Fibroblast of villous mesenchyme (primary cell): Measurements from ENCODE around the gene ANKRD13C. TPM values are rescaled to one million over a fixed set of nuclear protein-coding genes. Genes with fewer than 3 reads are reported as not detected.

Source experiments
- DNase-seq: peaks from one replicate; pipeline ENCODE4 v3.0.0-alpha.2; 2010; ENCODE audit warnings: low read depth
- H3K4me3 ChIP-seq: 2 replicates; pipeline ENCODE4 v1.5.1; 2011; ENCODE audit warnings: low read depth, mild to moderate bottlenecking, low read length
- total RNA-seq: library from RNA; depleted of rRNA; stranded (reverse); fragments of >200 nt; gene quantifications from 2 replicates; pipeline ENCODE4 v1.2.3, GENCODE V29; 2012
- TF ChIP-seq, protein P1 (sequence below): IDR thresholded peaks from 2 replicates; pipeline ENCODE4 v1.5.1; 2012; ENCODE audit warnings: low read depth, mild to moderate bottlenecking, low read length; ENCODE audit not compliant: insufficient read depth

ANKRD13C gene
- total RNA-seq, 1 donor: 50.1 TPM

DNA sequence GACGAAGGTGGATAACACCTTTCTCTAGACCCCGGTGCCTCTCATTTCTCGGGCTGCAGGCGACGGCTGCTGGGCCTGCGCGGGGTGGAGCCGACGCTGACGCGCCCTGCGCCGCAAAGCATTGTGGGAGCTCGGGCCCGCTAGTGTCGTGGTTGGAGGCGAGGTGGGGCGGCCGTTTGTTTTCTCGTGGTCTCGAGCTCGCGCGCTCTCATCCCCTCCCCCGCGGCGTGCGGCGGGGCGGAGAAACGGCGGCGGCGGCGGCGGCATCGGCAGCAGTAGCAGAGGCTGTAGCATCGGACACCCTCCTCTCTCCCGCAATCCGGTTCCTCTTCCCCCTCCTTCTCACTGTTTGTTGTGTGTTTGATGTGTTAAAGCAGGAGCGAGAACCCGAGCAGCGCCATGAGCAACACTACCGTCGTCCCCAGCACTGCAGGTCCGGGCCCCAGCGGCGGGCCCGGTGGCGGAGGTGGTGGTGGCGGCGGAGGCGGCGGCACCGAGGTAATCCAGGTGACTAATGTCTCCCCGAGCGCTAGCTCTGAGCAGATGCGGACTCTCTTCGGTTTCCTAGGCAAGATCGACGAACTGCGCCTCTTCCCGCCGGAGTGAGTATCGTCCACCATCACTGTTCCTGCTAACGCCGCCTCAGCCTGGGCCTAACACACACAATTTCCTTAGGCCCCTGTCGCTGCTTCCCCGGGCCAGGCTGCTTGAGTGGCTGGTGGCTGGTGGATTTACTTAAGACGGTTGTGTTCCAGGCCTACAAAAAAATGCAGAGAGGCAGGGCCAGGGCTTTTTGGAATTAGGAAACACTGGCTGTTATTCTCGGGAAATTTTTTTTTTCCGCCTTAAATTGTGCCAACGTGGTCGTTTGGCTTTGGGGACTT, 133.0 kb downstream of the ANKRD13C start, which contains the start of gene SRSF11:
Gene SRSF11 (plus strand): TSS at position 143 of the 884 bp plus-strand sequence. CDS start 257 bp downstream, at position 400.
- TF ChIP-seq, protein P1, sequence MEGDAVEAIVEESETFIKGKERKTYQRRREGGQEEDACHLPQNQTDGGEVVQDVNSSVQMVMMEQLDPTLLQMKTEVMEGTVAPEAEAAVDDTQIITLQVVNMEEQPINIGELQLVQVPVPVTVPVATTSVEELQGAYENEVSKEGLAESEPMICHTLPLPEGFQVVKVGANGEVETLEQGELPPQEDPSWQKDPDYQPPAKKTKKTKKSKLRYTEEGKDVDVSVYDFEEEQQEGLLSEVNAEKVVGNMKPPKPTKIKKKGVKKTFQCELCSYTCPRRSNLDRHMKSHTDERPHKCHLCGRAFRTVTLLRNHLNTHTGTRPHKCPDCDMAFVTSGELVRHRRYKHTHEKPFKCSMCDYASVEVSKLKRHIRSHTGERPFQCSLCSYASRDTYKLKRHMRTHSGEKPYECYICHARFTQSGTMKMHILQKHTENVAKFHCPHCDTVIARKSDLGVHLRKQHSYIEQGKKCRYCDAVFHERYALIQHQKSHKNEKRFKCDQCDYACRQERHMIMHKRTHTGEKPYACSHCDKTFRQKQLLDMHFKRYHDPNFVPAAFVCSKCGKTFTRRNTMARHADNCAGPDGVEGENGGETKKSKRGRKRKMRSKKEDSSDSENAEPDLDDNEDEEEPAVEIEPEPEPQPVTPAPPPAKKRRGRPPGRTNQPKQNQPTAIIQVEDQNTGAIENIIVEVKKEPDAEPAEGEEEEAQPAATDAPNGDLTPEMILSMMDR: no peak
- DNase-seq: peak; percentile 95
- H3K4me3 ChIP-seq: peak within 1 kb of the TSS; percentile 84

DNA sequence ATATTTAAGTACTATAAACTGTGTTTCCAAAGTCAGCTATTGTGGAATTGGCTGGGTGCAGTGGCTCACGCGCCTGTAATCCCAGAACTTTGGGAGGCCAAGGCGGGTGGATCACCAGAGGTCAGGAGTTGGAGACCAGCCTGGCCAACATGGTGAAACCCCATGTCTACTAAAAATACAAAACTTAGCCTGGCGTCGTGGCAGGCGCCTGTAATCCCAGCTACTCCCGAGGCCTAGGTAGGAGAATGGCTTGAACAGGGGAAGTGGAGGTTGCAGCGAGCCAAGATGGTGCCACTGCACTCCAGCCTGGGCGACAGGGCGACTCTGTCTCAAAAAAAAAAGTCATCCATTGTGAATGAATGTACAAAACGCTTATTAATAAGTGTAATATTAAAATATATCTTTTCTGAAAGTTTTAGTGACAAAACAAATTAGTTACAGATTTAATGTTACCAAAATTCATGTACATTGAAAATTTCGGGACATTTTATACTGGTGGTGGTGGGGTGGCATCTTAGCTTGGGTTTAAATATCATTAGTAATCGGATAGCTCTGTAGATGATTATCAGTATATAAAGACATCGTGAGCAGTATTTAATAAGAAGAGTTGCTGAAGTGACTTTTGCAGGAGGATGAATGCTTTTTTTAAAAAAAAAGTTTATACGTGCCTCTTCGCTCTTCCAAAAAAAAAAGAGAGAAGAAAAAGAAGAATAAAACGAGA, 133.8 kb downstream of the ANKRD13C start:
- DNase-seq: no peak
- TF ChIP-seq, protein P1: no peak
- H3K4me3 ChIP-seq: peak overlapping the region; percentile 84

DNA sequence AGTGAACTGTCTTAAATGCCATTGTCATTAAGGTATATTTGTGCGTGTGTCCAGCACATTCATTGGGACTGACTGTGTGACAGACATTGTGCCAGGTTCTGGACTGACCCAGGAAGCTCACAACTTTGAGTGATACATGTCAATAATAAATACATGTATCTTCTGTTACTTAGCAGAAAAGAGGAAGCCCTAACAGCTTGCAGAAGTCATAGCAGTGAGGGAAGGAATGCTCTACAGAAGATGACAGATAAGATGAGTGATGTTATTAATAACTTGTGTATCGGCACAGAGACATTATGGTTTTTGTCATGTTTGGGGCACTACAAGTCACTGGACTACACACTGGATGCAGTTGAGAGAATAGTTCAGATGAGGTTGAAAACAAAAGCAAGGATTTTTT, 134.5 kb downstream of the ANKRD13C start:
- TF ChIP-seq, protein P1: no peak
- no peak for DNase-seq
- no peak overlapping the region for H3K4me3 ChIP-seq

DNA sequence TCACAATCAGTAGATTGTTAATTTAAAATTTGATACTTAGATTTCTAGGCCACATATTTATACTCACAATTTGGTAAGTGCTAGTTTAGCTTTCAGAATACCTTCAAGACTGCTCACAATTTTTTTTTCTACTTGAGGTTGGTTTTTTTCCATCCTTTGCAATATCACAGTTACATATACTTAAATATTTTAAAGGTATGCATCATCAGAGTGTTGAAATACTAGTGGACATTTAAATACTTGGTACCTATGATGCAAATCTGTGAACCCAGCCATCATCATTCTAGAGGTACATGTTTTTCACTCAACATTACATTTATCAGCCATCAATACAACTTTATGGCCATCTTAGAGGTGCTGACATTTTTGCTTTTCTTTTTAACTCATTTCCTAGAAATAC, 143.0 kb downstream of the ANKRD13C start:
- no peak overlapping the region for H3K4me3 ChIP-seq
- peak; percentile 10 for DNase-seq
- TF ChIP-seq, protein P1: no peak

DNA sequence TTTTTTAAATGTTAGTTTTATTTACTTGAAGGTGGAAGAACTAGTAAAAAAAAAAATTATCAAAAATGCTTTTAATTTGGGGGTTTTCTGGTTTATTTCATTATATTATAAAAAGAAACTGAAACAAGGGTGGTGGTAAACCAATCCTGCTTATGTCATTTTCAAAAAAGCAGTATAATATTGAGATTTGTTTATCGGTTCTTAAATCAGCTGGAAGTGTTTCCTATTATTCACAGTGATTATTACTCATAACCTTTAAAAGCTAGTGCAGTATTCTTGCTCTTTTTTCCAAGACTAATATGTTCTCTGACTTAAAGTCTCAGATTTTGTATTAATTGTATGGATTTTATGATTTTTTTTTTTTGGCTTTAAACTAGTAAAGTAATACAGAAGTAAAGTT, 143.7 kb downstream of the ANKRD13C start:
- TF ChIP-seq, protein P1: no peak
- no peak overlapping the region for H3K4me3 ChIP-seq
- no peak for DNase-seq

Other genes with a start within 250 kb of the ANKRD13C start
- 20.9 and 27.6 TPM in 2 replicates for gene LRRC40, start 149.1 kb downstream of the ANKRD13C start, total RNA-seq
- 113 and 147 TPM in 2 replicates for gene SRSF11, start 133.3 kb downstream of the ANKRD13C start, total RNA-seq
- gene CTH, start 56.5 kb upstream of the ANKRD13C start, total RNA-seq: 4.2 and 4.7 TPM in 2 replicates